Smooth muscle cell (in vitro differentiated cells): Measurements from ENCODE around the gene RASA3. TPM values are rescaled to one million over a fixed set of nuclear protein-coding genes. Genes with fewer than 3 reads are reported as not detected.
A peak's percentile ranks its signal among the peaks of the same experiment; 100 is the strongest.
"Not testable (repeated sequence)": the region's sequence is repeated elsewhere in the genome, so short reads cannot be mapped to it uniquely, and the experiment has no call there.

ENCODE experiments used
- DNase-seq: peaks from one replicate; lab custom pipeline; 2025; ENCODE audit not compliant: unreplicated experiment; lab: John Stamatoyannopoulos, UW
- H2AFZ ChIP-seq: fragments of 200-600 bp; sonication (generic); 2 replicates; pipeline ENCODE4 v1.6.0; 2016; ENCODE audit warnings: antibody characterized with exemption, low read depth, mild to moderate bottlenecking
- H3F3A ChIP-seq: fragments of 200-600 bp; sonication (generic); 2 replicates; pipeline ENCODE4 v1.6.0; 2017; ENCODE audit warnings: antibody characterized with exemption, low read depth
- H3K27ac ChIP-seq: fragments of 200-600 bp; sonication (generic); 2 replicates; pipeline ENCODE4 v1.5.1; 2016; ENCODE audit warnings: low read depth, mild to moderate bottlenecking
- H3K27me3 ChIP-seq: fragments of 200-600 bp; sonication (generic); 2 replicates; pipeline ENCODE4 v1.6.1; 2016; ENCODE audit warnings: low read depth, mild to moderate bottlenecking
- H3K36me3 ChIP-seq: fragments of 200-600 bp; sonication (generic); 2 replicates; pipeline ENCODE4 v1.5.1; 2016; ENCODE audit warnings: low read depth
- H3K4me1 ChIP-seq: fragments of 200-600 bp; sonication (generic); 2 replicates; pipeline ENCODE4 v1.5.1; 2016; ENCODE audit warnings: low read depth
- H3K4me2 ChIP-seq: fragments of 200-600 bp; sonication (generic); 2 replicates; pipeline ENCODE4 v1.6.0; 2016; ENCODE audit warnings: mild to moderate bottlenecking
- H3K4me3 ChIP-seq: fragments of 200-600 bp; sonication (generic); 2 replicates; pipeline ENCODE4 v1.5.1; 2016; ENCODE audit warnings: mild to moderate bottlenecking
- H3K79me2 ChIP-seq: fragments of 200-600 bp; sonication (generic); 2 replicates; pipeline ENCODE4 v1.6.0; 2016; ENCODE audit warnings: low read depth, mild to moderate bottlenecking
- H3K9ac ChIP-seq: fragments of 200-600 bp; sonication (generic); 2 replicates; pipeline ENCODE4 v1.6.0; 2016; ENCODE audit warnings: low read depth
- H3K9me3 ChIP-seq: fragments of 200-600 bp; sonication (generic); replicated peaks from 2 replicates; pipeline ENCODE4 v1.5.1; 2016; ENCODE audit warnings: low read depth
- H4K20me1 ChIP-seq: fragments of 200-600 bp; sonication (generic); 2 replicates; pipeline ENCODE4 v1.6.0; 2016; ENCODE audit warnings: low read depth
- CTCF ChIP-seq: fragments of 200-600 bp; sonication (generic); IDR thresholded peaks from 2 replicates; pipeline ENCODE4 v1.5.1; 2017; ENCODE audit warnings: borderline replicate concordance, mild to moderate bottlenecking, antibody characterized with exemption; ENCODE audit not compliant: insufficient read depth, poor library complexity, severe bottlenecking
- WGBS: methylation state at CpG from one replicate; pipeline ENCODE4 v1.1.7; 2016; ENCODE audit warnings: low lambda C conversion rate; 5-methylcytosine and 5-hydroxymethylcytosine counted together
- polyA plus RNA-seq: library from polyadenylated mRNA; unstranded; fragments of >200 nt; fragmentation: Nextera tagmentation; extraction: Ambion mirVana; gene quantifications from 2 replicates; pipeline ENCODE4 v1.2.1, GENCODE V29; 2016
- total RNA-seq: library from RNA; depleted of rRNA; stranded (reverse); fragments of >200 nt; gene quantifications from 2 replicates; pipeline ENCODE4 v1.2.3, GENCODE V29; 2014

The RASA3 gene
- total and polyA plus RNA-seq, 2 experiments from 2014 or later, result 21.3 to 26.8 TPM

- DNase-seq, result no peak
- H3K27ac ChIP-seq, result peak overlapping the region; percentile 91
- peaks cover 12% of the 10 kb centered on the region for H3F3A ChIP-seq
- peak overlapping the region; percentile 31 for H3K9ac ChIP-seq
- peaks cover 67% of the 10 kb centered on the region for H4K20me1 ChIP-seq
- peak overlapping the region; percentile 75 for H3K4me2 ChIP-seq
- H3K9me3 ChIP-seq, result no peaks in the 10 kb centered on the region
- peaks cover 29% of the 10 kb centered on the region for H3K4me1 ChIP-seq
- TF ChIP-seq CTCF, result no peak
- 17% methylated on average over 11 of the region's 11 CpGs for whole genome bisulfite sequencing
- H3K79me2 ChIP-seq, result peaks cover 77% of the 10 kb centered on the region
- H3K36me3 ChIP-seq, result no peaks in the 10 kb centered on the region
- no peaks in the 10 kb centered on the region for H3K27me3 ChIP-seq
- H3K4me3 ChIP-seq, result no peak overlapping the region
- H2AFZ ChIP-seq, result no peak overlapping the region
Observed at GRCh38 chr13:114111577-114111976, 20.8 kb downstream of the RASA3 start.

- H3K27ac ChIP-seq, result peak overlapping the region; percentile 77
- peaks cover 28% of the 10 kb centered on the region for H3K4me1 ChIP-seq
- peaks cover 77% of the 10 kb centered on the region for H3K79me2 ChIP-seq
- WGBS, result 75% methylated on average over 18 of the region's 18 CpGs
- not testable (repeated sequence) for H2AFZ ChIP-seq, H3K27me3 ChIP-seq, H3K9me3 ChIP-seq, DNase-seq, H3K9ac ChIP-seq, H3K4me3 ChIP-seq, H3K4me2 ChIP-seq, H3K36me3 ChIP-seq
- H3F3A ChIP-seq, result peaks cover 12% of the 10 kb centered on the region
- H4K20me1 ChIP-seq, result peaks cover 75% of the 10 kb centered on the region
Observed at GRCh38 chr13:114110830-114111189, 21.6 kb downstream of the RASA3 start.

- no peak for DNase-seq
- Histone ChIP-seq H3K27me3 (no peaks in the 10 kb centered on the region), H4K20me1 (peaks cover 81% of the 10 kb centered on the region), H3K9ac (no peak overlapping the region), H3K27ac (peak overlapping the region; percentile 77), H3F3A (peaks cover 12% of the 10 kb centered on the region), H2AFZ (no peak overlapping the region), H3K4me1 (peaks cover 24% of the 10 kb centered on the region), H3K79me2 (peaks cover 78% of the 10 kb centered on the region), H3K9me3 (no peaks in the 10 kb centered on the region), H3K4me2 (no peak overlapping the region), H3K4me3 (no peak overlapping the region), H3K36me3 (no peaks in the 10 kb centered on the region)
- 82% methylated on average over 25 of the region's 25 CpGs for whole genome bisulfite sequencing
- no peak for TF ChIP-seq CTCF
Observed at GRCh38 chr13:114110091-114110829, 22.2 kb downstream of the RASA3 start.

GRCh38 chr13:114109641-114110041, 22.8 kb downstream of the RASA3 start:
- peaks cover 12% of the 10 kb centered on the region for H3F3A ChIP-seq
- no peak overlapping the region for H3K9ac ChIP-seq
- H3K9me3 ChIP-seq, result no peaks in the 10 kb centered on the region
- WGBS, result 77% methylated on average over 24 of the region's 24 CpGs
- peaks cover 83% of the 10 kb centered on the region for H3K79me2 ChIP-seq
- TF ChIP-seq CTCF, result no peak
- DNase-seq, result no peak
- H3K4me3 ChIP-seq, result no peak overlapping the region
- H3K36me3 ChIP-seq, result no peaks in the 10 kb centered on the region
- no peak overlapping the region for H3K4me2 ChIP-seq
- no peak overlapping the region for H2AFZ ChIP-seq
- peak overlapping the region; percentile 77 for H3K27ac ChIP-seq
- H4K20me1 ChIP-seq, result peaks cover 86% of the 10 kb centered on the region
- peaks cover 24% of the 10 kb centered on the region for H3K4me1 ChIP-seq
- H3K27me3 ChIP-seq, result no peaks in the 10 kb centered on the region
